IPS-11a (cell line): Measurements from ENCODE around the gene BEST3.

Experiments
- H3K4me3 ChIP-seq: one replicate; pipeline ENCODE4 v1.5.1; 2013; ENCODE audit warnings: low read depth, low read length, control low read depth

Gene BEST3

GRCh38 chr12:69698769-69699540, at the start of gene BEST3:
BEST3 (minus strand) TSS chr12:69699303; CDS start chr12:69697798, 1,505 bp downstream.
- no peak within 1 kb of the TSS for H3K4me3 ChIP-seq

GRCh38 chr12:69744109-69744508, 45.0 kb upstream of the BEST3 start:
- H3K4me3 ChIP-seq, result no peak overlapping the region

- H3K4me3 ChIP-seq, result peak overlapping the region; percentile 74
Observed at GRCh38 chr12:69739287-69740191, 40.4 kb upstream of the BEST3 start.

GRCh38 chr12:69738351-69739286, 39.5 kb upstream of the BEST3 start, which contains the start of gene RAB3IP:
RAB3IP (plus strand) TSS chr12:69738860; CDS start chr12:69755409, 16,549 bp downstream.
- peak within 1 kb of the TSS; percentile 74 for H3K4me3 ChIP-seq

- H3K4me3 ChIP-seq, result no peak overlapping the region
Observed at GRCh38 chr12:69733638-69734037, 34.5 kb upstream of the BEST3 start.

GRCh38 chr12:69732088-69732487, 33.0 kb upstream of the BEST3 start:
- H3K4me3 ChIP-seq, result no peak overlapping the region

GRCh38 chr12:69726922-69727321, 27.8 kb upstream of the BEST3 start:
- no peak overlapping the region for H3K4me3 ChIP-seq

- H3K4me3 ChIP-seq, result no peak overlapping the region
Observed at GRCh38 chr12:69720750-69721149, 21.6 kb upstream of the BEST3 start.

- H3K4me3 ChIP-seq, result no peak overlapping the region
Observed at GRCh38 chr12:69719336-69720316, 20.5 kb upstream of the BEST3 start.

GRCh38 chr12:69714542-69714941, 15.4 kb upstream of the BEST3 start:
- no peak overlapping the region for H3K4me3 ChIP-seq

- no peak overlapping the region for H3K4me3 ChIP-seq
Observed at GRCh38 chr12:69712826-69713225, 13.7 kb upstream of the BEST3 start.

GRCh38 chr12:69708649-69709048, 9.5 kb upstream of the BEST3 start:
- H3K4me3 ChIP-seq, result no peak overlapping the region

GRCh38 chr12:69704357-69704756, 5.3 kb upstream of the BEST3 start:
- no peak overlapping the region for H3K4me3 ChIP-seq

- H3K4me3 ChIP-seq, result no peak overlapping the region
Observed at GRCh38 chr12:69703146-69703642, 4.1 kb upstream of the BEST3 start.

GRCh38 chr12:69701826-69702225, 2.7 kb upstream of the BEST3 start:
- no peak overlapping the region for H3K4me3 ChIP-seq

GRCh38 chr12:69698054-69698453, 1.0 kb downstream of the BEST3 start:
- H3K4me3 ChIP-seq, result no peak overlapping the region

- H3K4me3 ChIP-seq, result no peak overlapping the region
Observed at GRCh38 chr12:69694123-69694522, 5.0 kb downstream of the BEST3 start.

- H3K4me3 ChIP-seq, result no peak overlapping the region
Observed at GRCh38 chr12:69689638-69690037, 9.5 kb downstream of the BEST3 start.
